DND-41 (cell line): ENCODE measurements around the gene SLC22A16.

Experiments used
- ATAC-seq: fragments of 200-7000 bp; cut with Tn5 transposase; 3 replicates; pipeline ENCODE4 v1.9.1; 2021; ENCODE audit warnings: low read depth; ENCODE audit not compliant: insufficient read depth
- DNase-seq: peaks from one replicate; pipeline ENCODE4 v3.0.0-alpha.2; 2020
- H2AFZ ChIP-seq: 2 replicates; pipeline ENCODE4 v1.6.0; 2012; ENCODE audit warnings: low read depth, low read length
- H3K27ac ChIP-seq: 2 replicates; pipeline ENCODE4 v1.5.1; 2012; ENCODE audit warnings: low read length, inconsistent platforms
- H3K27me3 ChIP-seq: fragments of 200-600 bp; sonication (generic); 2 replicates; pipeline ENCODE4 v1.6.0; 2012; ENCODE audit warnings: low read length, mild to moderate bottlenecking, inconsistent platforms; ENCODE audit not compliant: insufficient read depth, poor library complexity
- H3K36me3 ChIP-seq: 2 replicates; pipeline ENCODE4 v1.5.1; 2012; ENCODE audit warnings: low read length, inconsistent platforms; ENCODE audit not compliant: insufficient read depth
- H3K4me1 ChIP-seq: 2 replicates; pipeline ENCODE4 v1.5.1; 2012; ENCODE audit warnings: mild to moderate bottlenecking, low read length; ENCODE audit not compliant: insufficient read depth
- H3K4me2 ChIP-seq: 2 replicates; pipeline ENCODE4 v1.6.0; 2012; ENCODE audit warnings: mild to moderate bottlenecking, moderate library complexity, low read length, inconsistent platforms; ENCODE audit not compliant: insufficient read depth
- H3K4me3 ChIP-seq, 2 experiments: fragments of 200-600 bp in 1 of 2; shearing (Covaris generic) in 1 of 2; 2 replicates each; pipeline ENCODE4 v1.5.1; 2012 to 2016; ENCODE audit warnings: inconsistent platforms in 2 of 2, low read length in 2 of 2, mild to moderate bottlenecking in 2 of 2, low read depth in 1 of 2, moderate library complexity in 1 of 2
- H3K79me2 ChIP-seq: 2 replicates; pipeline ENCODE4 v1.6.0; 2012; ENCODE audit warnings: low read length, inconsistent platforms; ENCODE audit not compliant: insufficient read depth
- H3K9ac ChIP-seq: 2 replicates; pipeline ENCODE4 v1.6.0; 2012; ENCODE audit warnings: low read depth, mild to moderate bottlenecking, inconsistent platforms, low read length, moderate library complexity
- H3K9me3 ChIP-seq: 2 replicates; pipeline ENCODE4 v1.5.1; 2012; ENCODE audit warnings: low read length, moderate library complexity, mild to moderate bottlenecking, inconsistent platforms; ENCODE audit not compliant: insufficient read depth, severe bottlenecking
- H4K20me1 ChIP-seq: 2 replicates; pipeline ENCODE4 v1.6.0; 2012; ENCODE audit warnings: low read length; ENCODE audit not compliant: insufficient read depth
- EZH2 ChIP-seq: IDR thresholded peaks from 3 replicates; pipeline ENCODE4 v1.6.1; 2012; ENCODE audit warnings: borderline replicate concordance, low read depth, mild to moderate bottlenecking, moderate library complexity, low read length, inconsistent platforms; ENCODE audit not compliant: severe bottlenecking
- TF ChIP-seq, protein P1 (sequence below): IDR thresholded peaks from 2 replicates; pipeline ENCODE4 v1.5.1; 2012; ENCODE audit warnings: borderline replicate concordance, low read length, moderate library complexity, mild to moderate bottlenecking; ENCODE audit not compliant: poor library complexity, severe bottlenecking; ENCODE audit errors: extremely low read depth

The SLC22A16 gene

DNA sequence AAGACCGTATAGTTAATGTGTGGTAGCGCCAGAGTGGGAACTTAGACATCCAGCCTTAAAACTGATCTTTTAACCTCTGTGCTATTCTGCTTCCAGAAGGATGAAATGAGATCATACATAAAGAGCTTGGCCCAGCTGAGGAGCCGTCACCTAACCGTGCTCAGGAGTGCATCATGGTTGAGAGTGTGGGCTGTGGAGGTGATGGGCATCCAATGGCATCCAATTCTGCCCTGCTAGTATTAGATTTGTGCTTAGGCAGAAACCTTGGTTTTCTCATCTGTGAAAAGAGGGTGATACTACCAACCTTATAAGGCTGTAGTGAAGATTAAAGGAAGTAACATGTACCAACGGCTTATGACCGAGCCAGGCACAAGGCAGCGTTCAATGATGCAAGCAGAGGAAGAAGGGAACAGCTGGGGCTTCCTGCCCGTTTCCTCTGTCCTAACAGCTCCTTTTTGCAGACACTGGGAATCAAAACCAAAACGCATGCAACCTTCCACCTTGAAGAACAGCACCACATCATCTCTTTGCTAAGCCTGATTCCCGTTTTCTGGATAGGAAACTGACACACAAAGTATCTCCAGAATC, 1.3 kb downstream of the SLC22A16 start:
- H3K36me3 ChIP-seq, result no peaks in the 10 kb centered on the region
- H3K27ac ChIP-seq, result peak overlapping the region; percentile 87
- peak overlapping the region; percentile 62 for H3K4me2 ChIP-seq
- H3K27me3 ChIP-seq, result no peaks in the 10 kb centered on the region
- H4K20me1 ChIP-seq, result no peaks in the 10 kb centered on the region
- H2AFZ ChIP-seq, result peak overlapping the region; percentile 82
- H3K9me3 ChIP-seq, result no peaks in the 10 kb centered on the region
- TF ChIP-seq, protein P1, sequence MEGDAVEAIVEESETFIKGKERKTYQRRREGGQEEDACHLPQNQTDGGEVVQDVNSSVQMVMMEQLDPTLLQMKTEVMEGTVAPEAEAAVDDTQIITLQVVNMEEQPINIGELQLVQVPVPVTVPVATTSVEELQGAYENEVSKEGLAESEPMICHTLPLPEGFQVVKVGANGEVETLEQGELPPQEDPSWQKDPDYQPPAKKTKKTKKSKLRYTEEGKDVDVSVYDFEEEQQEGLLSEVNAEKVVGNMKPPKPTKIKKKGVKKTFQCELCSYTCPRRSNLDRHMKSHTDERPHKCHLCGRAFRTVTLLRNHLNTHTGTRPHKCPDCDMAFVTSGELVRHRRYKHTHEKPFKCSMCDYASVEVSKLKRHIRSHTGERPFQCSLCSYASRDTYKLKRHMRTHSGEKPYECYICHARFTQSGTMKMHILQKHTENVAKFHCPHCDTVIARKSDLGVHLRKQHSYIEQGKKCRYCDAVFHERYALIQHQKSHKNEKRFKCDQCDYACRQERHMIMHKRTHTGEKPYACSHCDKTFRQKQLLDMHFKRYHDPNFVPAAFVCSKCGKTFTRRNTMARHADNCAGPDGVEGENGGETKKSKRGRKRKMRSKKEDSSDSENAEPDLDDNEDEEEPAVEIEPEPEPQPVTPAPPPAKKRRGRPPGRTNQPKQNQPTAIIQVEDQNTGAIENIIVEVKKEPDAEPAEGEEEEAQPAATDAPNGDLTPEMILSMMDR, result no peak
- no peak for TF ChIP-seq EZH2
- H3K79me2 ChIP-seq, result no peaks in the 10 kb centered on the region
- DNase-seq, result peak; percentile 76
- H3K4me1 ChIP-seq, result peaks cover 23% of the 10 kb centered on the region
- ATAC-seq, result peak; percentile 86
- H3K4me3 ChIP-seq, result peak overlapping the region; percentile 29 to 59; a peak in 3 of 4 replicates
- H3K9ac ChIP-seq, result peak overlapping the region; percentile 66

DNA sequence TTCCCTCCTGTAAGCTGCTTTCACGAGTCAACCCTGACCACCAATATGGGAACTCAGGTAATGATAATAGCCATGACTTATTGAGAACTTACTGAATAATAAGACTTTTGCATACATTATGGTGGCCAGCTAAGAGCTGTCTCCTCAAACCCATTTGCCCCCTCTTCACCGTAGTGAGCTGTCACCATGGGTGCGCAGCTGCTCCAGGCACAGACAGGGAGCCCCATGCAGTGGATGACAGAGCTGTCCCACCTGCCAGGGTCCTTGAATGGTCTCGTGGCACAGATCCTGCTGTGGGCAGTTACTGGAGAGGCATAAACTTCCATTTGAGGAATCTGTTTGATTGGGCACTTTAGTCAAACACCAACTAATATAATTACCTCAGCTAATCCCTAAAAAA, 1.9 kb downstream of the SLC22A16 start:
- Histone ChIP-seq H3K4me2 (no peak overlapping the region), H3K27me3 (no peaks in the 10 kb centered on the region), H3K9ac (no peak overlapping the region), H3K79me2 (no peaks in the 10 kb centered on the region), H3K9me3 (no peaks in the 10 kb centered on the region), H2AFZ (no peak overlapping the region), H3K27ac (peak overlapping the region; percentile 87), H3K4me3 (no peak overlapping the region), H3K36me3 (no peaks in the 10 kb centered on the region), H4K20me1 (no peaks in the 10 kb centered on the region), H3K4me1 (peaks cover 23% of the 10 kb centered on the region)
- ATAC-seq (no peak), DNase-seq (no peak)
- TF ChIP-seq, protein P1, result no peak
- TF ChIP-seq EZH2, result no peak

DNA sequence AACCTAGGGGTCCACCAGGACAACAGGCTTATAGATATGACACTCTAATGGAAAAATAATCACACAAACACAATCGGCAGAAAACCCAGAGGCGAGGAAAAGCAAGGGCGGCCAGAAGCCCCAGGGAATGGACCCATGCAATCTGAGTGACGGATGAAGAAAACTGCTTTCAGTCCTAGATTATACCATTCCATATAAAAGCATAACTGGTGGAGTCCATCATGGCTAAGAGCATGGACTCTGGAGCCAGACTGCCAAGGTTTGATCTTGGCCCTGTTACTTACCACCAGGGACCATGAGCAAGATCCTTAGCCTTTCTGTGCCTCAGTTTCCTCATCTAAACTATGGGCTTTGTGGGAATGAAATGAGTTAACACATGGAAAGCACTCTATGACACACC, 3.7 kb downstream of the SLC22A16 start:
- no peak for ATAC-seq
- H3K4me1 ChIP-seq, result peaks cover 23% of the 10 kb centered on the region
- no peaks in the 10 kb centered on the region for H3K9me3 ChIP-seq
- no peak overlapping the region for H3K9ac ChIP-seq
- no peaks in the 10 kb centered on the region for H4K20me1 ChIP-seq
- TF ChIP-seq, protein P1, result no peak
- H2AFZ ChIP-seq, result no peak overlapping the region
- no peak for DNase-seq
- no peak overlapping the region for H3K27ac ChIP-seq
- H3K4me2 ChIP-seq, result no peak overlapping the region
- no peaks in the 10 kb centered on the region for H3K79me2 ChIP-seq
- H3K4me3 ChIP-seq, result no peak overlapping the region
- no peaks in the 10 kb centered on the region for H3K36me3 ChIP-seq
- H3K27me3 ChIP-seq, result no peaks in the 10 kb centered on the region
